Stimulated activated CD4-positive, alpha-beta T cell treated with anti-CD3 and anti-CD28 coated beads, TNF-alpha, amount 100 ng/mL, for 24 hours (primary cell): ENCODE measurements around the gene SLC13A1.
"Not testable (repeated sequence)": the region's sequence is repeated elsewhere in the genome, so short reads cannot be mapped to it uniquely, and the experiment has no call there.

Experiments used
- DNase-seq, 3 experiments: peaks; one replicate each; pipeline ENCODE4 v3.0.0-alpha.2; 2020; ENCODE audit warnings: low read depth in 3 of 3

SLC13A1 gene

GRCh38 chr7:123199883-123200282 is at the start of gene SLC13A1:
TSS of gene SLC13A1 (minus strand) at chr7:123199969. CDS start at chr7:123199946, 23 bp downstream.
- DNase-seq = no peak

- DNase-seq = no peak
Observed at GRCh38 chr7:123244768-123245167, 45.0 kb upstream of the SLC13A1 start.

- DNase-seq = no peak
Observed at GRCh38 chr7:123242467-123243092, 42.8 kb upstream of the SLC13A1 start.

- DNase-seq = no peak
Observed at GRCh38 chr7:123241809-123242208, 42.0 kb upstream of the SLC13A1 start.

- DNase-seq = no peak
Observed at GRCh38 chr7:123231021-123232000, 31.5 kb upstream of the SLC13A1 start.

- DNase-seq = no peak
Observed at GRCh38 chr7:123230603-123231002, 30.8 kb upstream of the SLC13A1 start.

GRCh38 chr7:123230147-123230546 is 30.4 kb upstream of the SLC13A1 start:
- no peak for DNase-seq

- DNase-seq = no peak
Observed at GRCh38 chr7:123229426-123229825, 29.7 kb upstream of the SLC13A1 start.

- DNase-seq = not testable (repeated sequence)
Observed at GRCh38 chr7:123227666-123228065, 27.9 kb upstream of the SLC13A1 start.

- DNase-seq = no peak
Observed at GRCh38 chr7:123220396-123220795, 20.6 kb upstream of the SLC13A1 start.

GRCh38 chr7:123218866-123219265 is 19.1 kb upstream of the SLC13A1 start:
- DNase-seq = no peak

- DNase-seq = no peak
Observed at GRCh38 chr7:123216825-123217224, 17.1 kb upstream of the SLC13A1 start.

- no peak for DNase-seq
Observed at GRCh38 chr7:123215350-123215749, 15.6 kb upstream of the SLC13A1 start.

GRCh38 chr7:123211545-123211944 is 11.8 kb upstream of the SLC13A1 start:
- no peak for DNase-seq

GRCh38 chr7:123210986-123211385 is 11.2 kb upstream of the SLC13A1 start:
- no peak for DNase-seq

GRCh38 chr7:123209786-123210185 is 10.0 kb upstream of the SLC13A1 start:
- no peak for DNase-seq

- no peak for DNase-seq
Observed at GRCh38 chr7:123208793-123209192, 9.0 kb upstream of the SLC13A1 start.

GRCh38 chr7:123204206-123204835 is 4.6 kb upstream of the SLC13A1 start:
- DNase-seq = no peak

- no peak for DNase-seq
Observed at GRCh38 chr7:123201901-123202300, 2.1 kb upstream of the SLC13A1 start.

- DNase-seq = no peak
Observed at GRCh38 chr7:123198668-123199652, 809 bp downstream of the SLC13A1 start.

- DNase-seq = no peak
Observed at GRCh38 chr7:123198111-123198510, 1.7 kb downstream of the SLC13A1 start.
